ENCODE results near the gene HCFC2. TPM values are rescaled to one million over a fixed set of nuclear protein-coding genes. Genes with fewer than 3 reads are reported as not detected.

The HCFC2 gene
- total RNA-seq, 1 donor from 2014 or later = 18.5 TPM

DNA sequence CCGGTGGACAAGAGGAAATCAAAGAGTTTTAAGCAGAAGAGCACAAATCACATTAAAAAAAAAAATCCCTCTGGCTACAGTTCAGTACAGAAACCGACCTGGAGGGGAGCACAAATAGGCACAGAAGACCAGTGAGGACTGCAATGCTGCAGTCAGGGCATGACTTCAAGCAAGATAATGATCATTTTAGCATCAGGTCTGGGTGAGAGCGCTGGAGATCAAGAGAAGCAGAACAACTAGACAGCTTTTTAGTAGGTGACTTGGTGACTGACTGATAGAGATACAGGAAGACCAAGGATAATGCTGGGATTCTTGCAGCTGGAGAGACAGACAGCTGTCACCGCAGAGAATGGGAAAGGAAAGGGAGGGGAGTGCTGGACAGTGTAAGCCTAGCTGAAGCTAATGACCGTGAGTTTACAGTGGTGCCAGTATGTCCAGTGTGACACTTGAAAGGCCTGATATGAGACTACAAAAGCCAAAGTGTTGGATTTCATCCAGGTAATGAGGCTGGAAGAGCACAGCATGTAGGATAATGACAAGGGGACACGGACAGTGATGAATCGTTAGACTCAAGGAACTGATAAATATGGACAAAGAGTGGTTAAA is 68.1 kb downstream of the HCFC2 start:
- peaks cover 36% of the 10 kb centered on the region for H3K36me3 ChIP-seq
- DNase-seq = no peak
- ATAC-seq = peak in 1 of 2 donors; percentile 66
- H3K9me3 ChIP-seq = no peaks in the 10 kb centered on the region
- no peak overlapping the region for H3K4me3 ChIP-seq
- no peaks in the 10 kb centered on the region for H3K27me3 ChIP-seq (ENCODE audit: low read depth)
- TF ChIP-seq, protein P1, sequence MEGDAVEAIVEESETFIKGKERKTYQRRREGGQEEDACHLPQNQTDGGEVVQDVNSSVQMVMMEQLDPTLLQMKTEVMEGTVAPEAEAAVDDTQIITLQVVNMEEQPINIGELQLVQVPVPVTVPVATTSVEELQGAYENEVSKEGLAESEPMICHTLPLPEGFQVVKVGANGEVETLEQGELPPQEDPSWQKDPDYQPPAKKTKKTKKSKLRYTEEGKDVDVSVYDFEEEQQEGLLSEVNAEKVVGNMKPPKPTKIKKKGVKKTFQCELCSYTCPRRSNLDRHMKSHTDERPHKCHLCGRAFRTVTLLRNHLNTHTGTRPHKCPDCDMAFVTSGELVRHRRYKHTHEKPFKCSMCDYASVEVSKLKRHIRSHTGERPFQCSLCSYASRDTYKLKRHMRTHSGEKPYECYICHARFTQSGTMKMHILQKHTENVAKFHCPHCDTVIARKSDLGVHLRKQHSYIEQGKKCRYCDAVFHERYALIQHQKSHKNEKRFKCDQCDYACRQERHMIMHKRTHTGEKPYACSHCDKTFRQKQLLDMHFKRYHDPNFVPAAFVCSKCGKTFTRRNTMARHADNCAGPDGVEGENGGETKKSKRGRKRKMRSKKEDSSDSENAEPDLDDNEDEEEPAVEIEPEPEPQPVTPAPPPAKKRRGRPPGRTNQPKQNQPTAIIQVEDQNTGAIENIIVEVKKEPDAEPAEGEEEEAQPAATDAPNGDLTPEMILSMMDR (IDR thresholded peaks at IDR 0.05) = no peak
- peaks cover 73% of the 10 kb centered on the region for H3K4me1 ChIP-seq
- intact Hi-C loops (cut with DNase I) = no loop called here
- peak overlapping the region; percentile 26 for H3K27ac ChIP-seq

DNA sequence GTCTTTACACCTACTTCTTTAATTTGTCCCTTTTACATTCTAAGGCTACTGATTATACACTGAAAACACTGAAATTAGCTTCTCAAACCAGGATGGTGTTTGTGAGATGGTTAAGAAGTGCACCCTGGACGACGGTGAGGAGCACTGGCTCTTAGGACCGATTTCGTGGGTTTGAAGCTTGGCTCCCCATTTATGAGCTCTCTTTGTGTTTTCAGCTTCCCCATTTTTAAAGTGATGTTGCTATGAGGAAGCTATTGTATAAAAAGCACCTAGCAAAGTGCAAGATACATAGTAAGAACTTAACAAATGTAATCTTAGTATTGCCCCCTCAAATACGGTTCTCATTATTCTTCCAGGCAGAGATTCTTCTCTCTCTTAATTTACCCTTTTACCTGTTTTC is 69.0 kb downstream of the HCFC2 start:
- TF ChIP-seq, protein P1 (IDR thresholded peaks at IDR 0.05) = no peak
- Histone ChIP-seq H3K27me3 (ENCODE audit: low read depth) (no peaks in the 10 kb centered on the region), H3K36me3 (peaks cover 27% of the 10 kb centered on the region), H3K4me3 (no peak overlapping the region), H3K4me1 (peaks cover 73% of the 10 kb centered on the region), H3K27ac (peak overlapping the region; percentile 39), H3K9me3 (no peaks in the 10 kb centered on the region)
- ATAC-seq (no peak), DNase-seq (no peak)
- intact Hi-C loops (cut with DNase I) = no loop called here

DNA sequence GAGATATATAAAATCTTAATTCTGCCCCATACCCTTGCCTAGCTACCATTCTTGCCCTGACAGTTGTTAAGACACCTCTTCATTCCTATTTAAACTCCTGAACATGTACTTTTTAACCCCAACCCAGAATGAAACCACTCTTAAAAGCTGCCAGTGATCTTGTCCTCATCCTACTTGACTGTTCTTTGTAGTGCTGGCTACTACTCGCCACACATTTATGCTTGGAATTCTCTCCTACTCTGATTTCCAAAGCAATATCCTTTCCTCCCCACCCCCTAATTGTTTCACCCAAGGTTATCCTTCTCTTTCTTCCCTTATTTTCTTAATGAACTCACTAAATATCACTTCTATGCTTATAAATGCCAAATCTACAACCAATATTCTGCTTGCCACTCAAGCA is 69.5 kb downstream of the HCFC2 start:
- peaks cover 79% of the 10 kb centered on the region for H3K4me1 ChIP-seq
- H3K4me3 ChIP-seq = no peak overlapping the region
- H3K9me3 ChIP-seq = no peaks in the 10 kb centered on the region
- H3K27ac ChIP-seq = no peak overlapping the region
- intact Hi-C loops (cut with DNase I) = no loop called here
- ATAC-seq (no peak), DNase-seq (no peak)
- H3K27me3 ChIP-seq (ENCODE audit: low read depth) = no peaks in the 10 kb centered on the region
- peaks cover 26% of the 10 kb centered on the region for H3K36me3 ChIP-seq
- TF ChIP-seq, protein P1 (IDR thresholded peaks at IDR 0.05) = no peak

DNA sequence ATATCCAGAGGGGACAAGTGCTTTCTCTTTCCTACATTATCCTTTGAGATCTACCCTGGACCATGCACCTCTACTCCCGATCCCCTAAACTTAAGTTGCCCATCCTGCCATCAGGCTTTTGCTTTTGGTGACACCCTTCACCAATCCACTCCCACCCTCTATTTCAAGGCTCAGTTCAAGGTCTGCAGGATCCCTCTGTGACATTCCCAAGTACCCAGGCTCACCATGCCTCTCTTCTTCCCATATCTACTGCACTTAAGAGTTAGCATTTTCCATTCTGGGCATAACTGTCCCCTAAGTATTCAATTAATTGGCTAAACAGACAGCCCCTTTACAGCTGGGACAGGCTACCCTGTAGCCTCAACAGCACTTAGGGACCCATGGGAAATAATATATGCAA is 70.6 kb downstream of the HCFC2 start:
- TF ChIP-seq, protein P1 (IDR thresholded peaks at IDR 0.05) = no peak
- H3K36me3 ChIP-seq = peaks cover 26% of the 10 kb centered on the region
- H3K4me3 ChIP-seq = no peak overlapping the region
- H3K27ac ChIP-seq = no peak overlapping the region
- DNase-seq (no peak), ATAC-seq (no peak)
- intact Hi-C loops (cut with DNase I) = no loop called here
- H3K4me1 ChIP-seq = peaks cover 76% of the 10 kb centered on the region
- no peaks in the 10 kb centered on the region for H3K27me3 ChIP-seq (ENCODE audit: low read depth)
- no peaks in the 10 kb centered on the region for H3K9me3 ChIP-seq

DNA sequence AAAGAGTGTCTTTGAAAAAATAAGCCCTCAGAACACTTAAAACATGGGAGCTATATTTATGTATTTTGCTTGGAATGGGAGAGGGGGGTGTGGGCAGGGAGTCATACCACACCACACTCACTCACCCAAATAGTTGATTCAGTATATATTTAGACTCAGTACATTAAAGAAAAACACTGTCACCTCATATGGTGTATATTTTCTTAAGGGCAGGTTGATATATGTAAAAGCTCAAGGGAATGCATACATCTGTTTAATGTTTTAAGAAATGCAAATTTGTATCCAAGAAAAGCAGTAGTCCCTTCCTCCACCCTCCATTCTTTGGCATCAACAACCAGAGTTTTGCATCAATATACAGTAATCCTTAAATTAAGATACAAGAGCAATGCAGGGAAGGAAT is 72.2 kb downstream of the HCFC2 start:
- Histone ChIP-seq H3K27ac (peak overlapping the region; percentile 91), H3K27me3 (ENCODE audit: low read depth) (no peaks in the 10 kb centered on the region), H3K4me1 (peaks cover 59% of the 10 kb centered on the region), H3K4me3 (peak overlapping the region; percentile 85), H3K36me3 (peaks cover 22% of the 10 kb centered on the region), H3K9me3 (no peaks in the 10 kb centered on the region)
- DNase-seq (no peak), ATAC-seq (no peak)
- intact Hi-C loops (cut with DNase I) = no loop called here
- TF ChIP-seq, protein P1 (IDR thresholded peaks at IDR 0.05) = no peak

All from lower lobe of right lung (tissue), 2 donors.